Esophagus muscularis mucosa (tissue), 3 donors: ENCODE results near the gene GPR179.

Source experiments
- POLR2A ChIP-seq: fragments of 450-650 bp; IDR thresholded peaks from one replicate; pipeline ENCODE4 v1.6.1; 2017; ENCODE audit warnings: antibody characterized with exemption, moderate library complexity, mild to moderate bottlenecking, low read depth
- TF ChIP-seq, protein P1 (sequence below), 3 experiments: fragments of 200-600 bp in 2 of 3; fragments of 450-650 bp in 1 of 3; sonication (generic) in 2 of 3; IDR thresholded peaks; one replicate each; pipeline ENCODE4 v1.5.1; 2017 to 2019; ENCODE audit warnings: antibody characterized with exemption in 3 of 3, mild to moderate bottlenecking in 2 of 3, moderate library complexity in 1 of 3

DNA sequence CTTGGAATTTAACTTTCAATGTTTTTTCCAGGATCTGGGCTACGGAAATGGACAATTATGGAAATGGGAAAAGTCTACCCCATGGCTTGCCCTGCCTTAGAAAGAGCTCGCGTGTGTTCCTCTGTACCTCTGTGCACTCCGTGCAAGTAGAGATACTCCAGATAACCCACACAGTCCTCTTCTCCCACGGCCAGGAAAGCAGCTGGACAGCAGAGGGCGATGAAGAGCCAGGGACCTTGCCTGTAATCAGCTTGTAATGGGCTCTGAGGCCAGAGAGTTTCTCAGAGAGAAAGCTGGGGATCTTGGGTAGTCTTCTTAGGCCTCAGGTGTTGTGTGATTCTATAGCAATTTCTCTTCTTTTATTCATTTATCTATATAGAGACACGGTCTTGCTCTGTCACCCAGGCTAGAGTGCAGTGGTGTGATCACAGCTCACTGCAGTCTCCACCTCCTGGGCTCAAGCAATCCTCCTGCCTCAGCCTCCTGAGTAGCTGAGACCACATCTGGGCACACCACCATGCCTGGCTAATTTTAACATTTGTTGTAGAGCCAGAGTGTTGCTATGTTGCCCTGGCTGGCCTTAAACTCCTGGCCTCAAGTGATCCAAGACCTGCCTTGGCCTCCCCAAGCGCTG lies 5.5 kb upstream of the GPR179 start:
- TF ChIP-seq, protein P1, sequence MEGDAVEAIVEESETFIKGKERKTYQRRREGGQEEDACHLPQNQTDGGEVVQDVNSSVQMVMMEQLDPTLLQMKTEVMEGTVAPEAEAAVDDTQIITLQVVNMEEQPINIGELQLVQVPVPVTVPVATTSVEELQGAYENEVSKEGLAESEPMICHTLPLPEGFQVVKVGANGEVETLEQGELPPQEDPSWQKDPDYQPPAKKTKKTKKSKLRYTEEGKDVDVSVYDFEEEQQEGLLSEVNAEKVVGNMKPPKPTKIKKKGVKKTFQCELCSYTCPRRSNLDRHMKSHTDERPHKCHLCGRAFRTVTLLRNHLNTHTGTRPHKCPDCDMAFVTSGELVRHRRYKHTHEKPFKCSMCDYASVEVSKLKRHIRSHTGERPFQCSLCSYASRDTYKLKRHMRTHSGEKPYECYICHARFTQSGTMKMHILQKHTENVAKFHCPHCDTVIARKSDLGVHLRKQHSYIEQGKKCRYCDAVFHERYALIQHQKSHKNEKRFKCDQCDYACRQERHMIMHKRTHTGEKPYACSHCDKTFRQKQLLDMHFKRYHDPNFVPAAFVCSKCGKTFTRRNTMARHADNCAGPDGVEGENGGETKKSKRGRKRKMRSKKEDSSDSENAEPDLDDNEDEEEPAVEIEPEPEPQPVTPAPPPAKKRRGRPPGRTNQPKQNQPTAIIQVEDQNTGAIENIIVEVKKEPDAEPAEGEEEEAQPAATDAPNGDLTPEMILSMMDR (IDR thresholded peaks at IDR 0.05) = peak; percentile 89 to 95 (median 94)
- TF ChIP-seq POLR2A = no peak
